H1 (cell line): ENCODE results near the gene ADGRV1. TPM values are rescaled to one million over a fixed set of nuclear protein-coding genes. Genes with fewer than 3 reads are reported as not detected.

Source experiments
- BACH1 ChIP-seq: IDR thresholded peaks from 2 replicates; pipeline ENCODE4 v1.6.1; 2012; ENCODE audit warnings: low read length, improper control_type of control experiment
- CEBPB ChIP-seq: IDR thresholded peaks from 2 replicates; pipeline ENCODE4 v1.6.1; 2012; ENCODE audit warnings: low read depth, low read length
- CHD7 ChIP-seq: fragments of 300-600 bp; sonication (generic); IDR thresholded peaks from 2 replicates; pipeline ENCODE4 v1.7.1; 2012; ENCODE audit warnings: low read length, moderate library complexity, mild to moderate bottlenecking, inconsistent platforms; ENCODE audit not compliant: insufficient replicate concordance
- CREB1 ChIP-seq: IDR thresholded peaks from 2 replicates; pipeline ENCODE4 v1.6.1; 2012; ENCODE audit warnings: inconsistent platforms
- CTBP2 ChIP-seq: IDR thresholded peaks from 2 replicates; pipeline ENCODE4 v1.7.0; 2011; ENCODE audit warnings: borderline replicate concordance, mild to moderate bottlenecking, moderate library complexity, mixed read lengths, low read length; ENCODE audit not compliant: insufficient read depth, insufficient read length
- EP300 ChIP-seq, 2 experiments: IDR thresholded peaks; 1 replicate in 1 of 2; 2 replicates in 1 of 2; pipeline ENCODE4 v1.6.1; 2011 to 2012; ENCODE audit warnings: low read depth in 2 of 2, low read length in 2 of 2, mild to moderate bottlenecking in 2 of 2, borderline replicate concordance in 1 of 2, inconsistent platforms in 1 of 2, moderate library complexity in 1 of 2
- HDAC2 ChIP-seq, 2 experiments: fragments of 300-600 bp in 1 of 2; sonication (generic) in 1 of 2; IDR thresholded peaks; 2 replicates each; pipeline ENCODE4 v1.6.1; 2011 to 2012; ENCODE audit warnings: low read depth in 2 of 2, low read length in 2 of 2, mild to moderate bottlenecking in 2 of 2, moderate library complexity in 2 of 2, borderline replicate concordance in 1 of 2, inconsistent platforms in 1 of 2
- RAD21 ChIP-seq, 2 experiments: IDR thresholded peaks in 1 of 2; conservative IDR thresholded peaks in 1 of 2; 2 replicates each; pipeline ENCODE4 v1.6.1; 2011; ENCODE audit warnings: low read depth in 2 of 2, low read length in 2 of 2, improper control_type of control experiment in 1 of 2, inconsistent platforms in 1 of 2, mild to moderate bottlenecking in 1 of 2, moderate library complexity in 1 of 2
- RNF2 ChIP-seq: fragments of 200-900, 300-1000 bp; sonication (generic); IDR thresholded peaks from 2 replicates; pipeline ENCODE4 v1.7.1; 2016; ENCODE audit warnings: borderline replicate concordance, low read depth, mild to moderate bottlenecking, antibody characterized with exemption, low read length; ENCODE audit not compliant: poor library complexity, severe bottlenecking; ENCODE audit errors: missing control alignments
- TAF1 ChIP-seq: IDR thresholded peaks from 2 replicates; pipeline ENCODE4 v1.6.1; 2011; ENCODE audit warnings: mild to moderate bottlenecking, low read depth, low read length
- TCF12 ChIP-seq: IDR thresholded peaks from 2 replicates; pipeline ENCODE4 v1.6.1; 2011; ENCODE audit warnings: low read depth, mild to moderate bottlenecking, low read length
- polyA plus RNA-seq, 7 experiments: library from polyadenylated mRNA; depleted of rRNA in 3 of 7; stranded (reverse) in 5 of 7; unstranded in 2 of 7; fragments of >200 nt in 5 of 7; fragments of 200-250 nt in 2 of 7; gene quantifications; 1 replicate in 5 of 7; 2 replicates in 1 of 7; 4 replicates in 1 of 7; pipeline versions ENCODE4 v1.2.1 to v1.2.3, GENCODE V29; 2011 to 2013; ENCODE audit warnings: missing spikeins in 2 of 7, mixed read lengths in 2 of 7
- total RNA-seq: library from RNA; stranded (reverse); fragmentation: NEBNext Ultra II Directional; extraction: Animal tissue kit (Norgen Biotek cat#: 25700); gene quantifications from 2 replicates; pipeline ENCODE4 v1.2.1, GENCODE V29; 2021

Gene ADGRV1
- total and polyA plus RNA-seq, 2 of the 8 experiments (the other 6 are each of a cell fraction or from before 2014, with no cell fraction given) = 53.1 to 62.2 TPM

- TF ChIP-seq CHD7 (no peak), RNF2 (no peak), EP300 (IDR thresholded peaks at IDR 0.05; ENCODE audit: borderline replicate concordance in 1 of 2, low read depth in 2 of 2, low read length in 2 of 2) (no peak), TCF12 (no peak), HDAC2 (IDR thresholded peaks at IDR 0.05; ENCODE audit: borderline replicate concordance in 1 of 2, low read depth in 2 of 2, low read length in 2 of 2) (no peak), CEBPB (no peak), CTBP2 (no peak), BACH1 (no peak), TAF1 (no peak), RAD21 (IDR thresholded peaks at IDR 0.05 in 1 of 2, conservative IDR thresholded peaks at IDR 0.05 in 1 of 2; ENCODE audit: low read depth in 2 of 2, low read length in 2 of 2) (no peak), CREB1 (no peak)
Observed at GRCh38 chr5:90747693-90748092, 189.1 kb downstream of the ADGRV1 start (continued).
